ACC112 (cell line): ENCODE results near the gene KNL1.

ENCODE experiments used
- H2AFZ ChIP-seq: fragments of 200-600 bp; sonication (generic); one replicate; pipeline ENCODE4 v1.6.0; 2017; ENCODE audit warnings: antibody characterized with exemption, low read length; ENCODE audit not compliant: unreplicated experiment
- H3K27ac ChIP-seq: fragments of 200-600 bp; sonication (generic); 2 replicates; pipeline ENCODE4 v1.5.1; 2014; ENCODE audit warnings: low read depth, mild to moderate bottlenecking, antibody characterized with exemption, low read length, moderate library complexity
- H3K27me3 ChIP-seq: fragments of 200-600 bp; sonication (generic); 2 replicates; pipeline ENCODE4 v1.6.1; 2014; ENCODE audit warnings: mild to moderate bottlenecking, antibody characterized with exemption, low read length, moderate library complexity, mixed read lengths; ENCODE audit not compliant: insufficient read depth
- H3K36me3 ChIP-seq: fragments of 200-600 bp; sonication (generic); 2 replicates; pipeline ENCODE4 v1.6.1; 2016; ENCODE audit warnings: mild to moderate bottlenecking, antibody characterized with exemption, low read length, moderate library complexity, mixed read lengths; ENCODE audit not compliant: insufficient read depth
- H3K4me1 ChIP-seq: fragments of 200-600 bp; sonication (generic); one replicate; pipeline ENCODE4 v1.6.1; 2016; ENCODE audit warnings: low read length, mixed read lengths; ENCODE audit not compliant: insufficient read depth, unreplicated experiment, control insufficient read depth
- H3K4me3 ChIP-seq: fragments of 200-600 bp; sonication (generic); 2 replicates; pipeline ENCODE4 v1.5.1; 2014; ENCODE audit warnings: mild to moderate bottlenecking, low read depth, low read length
- H3K79me2 ChIP-seq: fragments of 200-600 bp; sonication (generic); one replicate; pipeline ENCODE4 v1.6.0; 2016; ENCODE audit warnings: low read length; ENCODE audit not compliant: control insufficient read depth, unreplicated experiment, insufficient read depth

Gene KNL1

GRCh38 chr15:40694688-40695468, 100.8 kb downstream of the KNL1 start, which contains the start of gene RAD51:
TSS of gene RAD51 (plus strand) at chr15:40695174. CDS start at chr15:40698759, 3,585 bp downstream.
- Histone ChIP-seq H3K27ac (peak within 1 kb of the TSS; percentile 86), H3K4me3 (peak within 1 kb of the TSS; percentile 88), H3K79me2 (peaks cover 25% of the 10 kb centered on the region), H3K36me3 (peaks cover 7% of the 10 kb centered on the region), H2AFZ (peak within 1 kb of the TSS; percentile 91), H3K4me1 (peaks cover 11% of the 10 kb centered on the region), H3K27me3 (no peaks in the 10 kb centered on the region)

- H3K4me3 ChIP-seq = peak overlapping the region; percentile 88
- peak overlapping the region; percentile 91 for H2AFZ ChIP-seq
- H3K36me3 ChIP-seq = peaks cover 12% of the 10 kb centered on the region
- peaks cover 25% of the 10 kb centered on the region for H3K79me2 ChIP-seq
- no peaks in the 10 kb centered on the region for H3K27me3 ChIP-seq
- peak overlapping the region; percentile 86 for H3K27ac ChIP-seq
- H3K4me1 ChIP-seq = peaks cover 11% of the 10 kb centered on the region
These were observed 101.4 kb downstream of the KNL1 start for GRCh38 chr15:40695469-40695890.

- no peak overlapping the region for H2AFZ ChIP-seq
- H3K4me1 ChIP-seq = peaks cover 11% of the 10 kb centered on the region
- peaks cover 25% of the 10 kb centered on the region for H3K79me2 ChIP-seq
- H3K4me3 ChIP-seq = peak overlapping the region; percentile 88
- no peaks in the 10 kb centered on the region for H3K27me3 ChIP-seq
- no peak overlapping the region for H3K27ac ChIP-seq
- peaks cover 18% of the 10 kb centered on the region for H3K36me3 ChIP-seq
These were observed 102.2 kb downstream of the KNL1 start for GRCh38 chr15:40696228-40696627.

DNA sequence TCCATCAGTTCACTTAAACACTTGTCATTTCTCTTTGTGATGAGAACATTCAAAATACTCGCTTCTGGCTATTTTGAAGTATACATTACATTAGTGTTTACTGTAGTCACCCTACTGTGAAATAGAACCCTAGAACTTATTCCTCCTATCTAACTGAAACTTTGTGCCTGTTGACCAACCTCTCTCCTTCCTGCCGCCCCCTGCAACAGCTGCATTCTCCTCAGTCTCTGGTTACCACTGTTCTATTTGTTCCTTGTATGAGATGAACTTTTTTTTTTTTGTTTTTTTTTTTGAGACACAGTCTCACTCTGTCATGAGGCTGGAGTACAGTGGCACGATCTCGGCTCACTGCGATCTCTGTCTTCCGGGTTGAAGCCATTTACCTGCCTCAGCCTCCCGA, 103.9 kb downstream of the KNL1 start:
- peaks cover 11% of the 10 kb centered on the region for H3K4me1 ChIP-seq
- H3K27me3 ChIP-seq = no peaks in the 10 kb centered on the region
- peaks cover 25% of the 10 kb centered on the region for H3K79me2 ChIP-seq
- H2AFZ ChIP-seq = no peak overlapping the region
- no peak overlapping the region for H3K27ac ChIP-seq
- H3K4me3 ChIP-seq = no peak overlapping the region
- H3K36me3 ChIP-seq = peaks cover 18% of the 10 kb centered on the region

DNA sequence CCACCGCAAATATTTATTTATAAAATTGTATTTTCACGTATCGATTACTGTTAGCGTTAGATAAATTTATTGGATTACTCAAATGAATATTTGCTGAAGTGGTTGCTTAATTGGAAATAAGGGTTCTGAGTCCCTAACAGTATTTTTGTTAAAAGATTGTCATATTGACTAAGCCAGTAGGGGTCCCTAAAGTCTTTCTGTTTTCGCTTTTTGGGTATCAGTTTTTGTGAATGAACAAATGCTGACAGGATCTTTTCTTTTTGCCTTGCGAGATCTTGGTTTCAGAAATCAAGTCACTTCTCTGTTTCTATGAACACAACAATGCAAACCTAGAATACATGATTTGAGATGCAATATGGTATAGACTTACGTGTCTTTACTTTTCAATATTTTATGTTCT, 108.0 kb downstream of the KNL1 start:
- Histone ChIP-seq H3K27ac (no peak overlapping the region), H3K27me3 (no peaks in the 10 kb centered on the region), H2AFZ (no peak overlapping the region), H3K36me3 (peaks cover 21% of the 10 kb centered on the region), H3K4me3 (no peak overlapping the region), H3K4me1 (no peaks in the 10 kb centered on the region), H3K79me2 (peaks cover 7% of the 10 kb centered on the region)

GRCh38 chr15:40706121-40706520, 112.1 kb downstream of the KNL1 start:
- Histone ChIP-seq H3K27me3 (no peaks in the 10 kb centered on the region), H3K27ac (no peak overlapping the region), H3K36me3 (peaks cover 8% of the 10 kb centered on the region), H3K4me1 (no peaks in the 10 kb centered on the region), H2AFZ (no peak overlapping the region), H3K4me3 (no peak overlapping the region), H3K79me2 (no peaks in the 10 kb centered on the region)
